ENCODE data around the gene HK3.

- no peak for TF ChIP-seq POLR2A (IDR thresholded peaks at IDR 0.05)
- TF ChIP-seq CTCF (IDR thresholded peaks at IDR 0.05) = no peak
- no peak for TF ChIP-seq POLR2AphosphoS5 (IDR thresholded peaks at IDR 0.05)
Measured at GRCh38 chr5:176875783-176876505, 23.2 kb downstream of the HK3 start.
